ENCODE results near the gene LCN6. TPM values are rescaled to one million over a fixed set of nuclear protein-coding genes. Genes with fewer than 3 reads are reported as not detected.

LCN6 gene
- total and polyA plus RNA-seq, 9 of the 15 experiments (the other 6 are each of a cell fraction or from before 2014, with no cell fraction given) = 0.10 to 0.45 (median 0.37) TPM; not detected in 5

GRCh38 chr9:136742591-136743391 is 5.5 kb downstream of the LCN6 start, which contains the start of gene LCN10:
LCN10 (minus strand) TSS chr9:136742940; CDS start chr9:136742903, 37 bp downstream.
- 33% methylated on average over 23 of the region's 25 CpGs for WGBS (ENCODE audit: insufficient coverage, low coverage, missing lambda C conversion rate)
- FAIRE-seq = no peak
- no peak within 1 kb of the TSS for H3K4me3 ChIP-seq
- H3K9me3 ChIP-seq (replicated peaks; ENCODE audit: control insufficient read depth, insufficient read depth, low read depth, low read length) = no peaks in the 10 kb centered on the region
- intact Hi-C loops (cut with micrococcal nuclease) = no loop called here
- peaks cover 16 to 89% of the 10 kb centered on the region in 2 experiments for H3K4me1 ChIP-seq (replicated peaks in 1 of 2; ENCODE audit: control insufficient read depth in 2 of 2, insufficient read depth in 2 of 2, low read length in 2 of 2)
- H3K27ac ChIP-seq (ENCODE audit: extremely low read depth, low read depth, low read length) = no peak within 1 kb of the TSS
- no peaks in the 10 kb centered on the region for H4K20me1 ChIP-seq (replicated peaks; ENCODE audit: control insufficient read depth, insufficient read depth, low read length)
- ATAC-seq = peak; percentile 73
- no peak within 1 kb of the TSS; the same call in 1 of the 2 replicates for H2AFZ ChIP-seq (ENCODE audit: low read depth, low read length)
- CTCF ChIA-PET (ENCODE audit: low intra/inter-chr PET ratio) = no interaction called here
- in situ Hi-C loops (cut with MboI) = no loop called here
- H3K4me2 ChIP-seq (ENCODE audit: insufficient read depth, low read length) = no peak within 1 kb of the TSS
- peak within 1 kb of the TSS in 1 of 2 experiments; percentile 65; a peak in 2 of 4 replicates for H3K9ac ChIP-seq (ENCODE audit: insufficient read depth in 1 of 2, low read depth in 2 of 2, low read length in 2 of 2)
- DNase-seq (ENCODE audit: extremely low read depth in 1 of 4, low spot score in 3 of 4) = peak in 2 of 4 experiments; percentile 74 to 80
- no TSS peak for BruUV-seq (replicated peaks)
- no peaks in the 10 kb centered on the region for H3K79me2 ChIP-seq (ENCODE audit: control insufficient read depth, insufficient read depth, low read length)
- H3K9me1 ChIP-seq (ENCODE audit: control insufficient read depth, insufficient read depth, low read length) = no peaks in the 10 kb centered on the region
- peaks cover 0 to 5% of the 10 kb centered on the region in 2 experiments; a peak in 3 of 5 replicates for H3K27me3 ChIP-seq (ENCODE audit: control insufficient read depth in 2 of 2, insufficient read depth in 2 of 2, low read length in 2 of 2)
- no peaks in the 10 kb centered on the region for H3K36me3 ChIP-seq (ENCODE audit: control insufficient read depth, insufficient read depth, low read length)
- POLR2A ChIA-PET = interaction anchor here (0.6 to 1.9 kb wide), 3 partner anchors 12 to 16 kb away, joined by 3 to 13 read pairs (median 6); no protein-coding TSS in a partner anchor
- TF ChIP-seq TAF15 (IDR thresholded peaks at IDR 0.05; ENCODE audit: low read depth, low read length) (no peak), ZBTB7A (IDR thresholded peaks at IDR 0.05; ENCODE audit: borderline replicate concordance, control insufficient read depth, low read depth, low read length) (peak; percentile 66; the same call in 1 of the 2 replicates), MBD2 (IDR thresholded peaks at IDR 0.05; ENCODE audit: borderline replicate concordance, low read depth) (no peak), CBFA2T2 (conservative IDR thresholded peaks at IDR 0.05) (no peak), SP1 (CRISPR knock-in tag; IDR thresholded peaks at IDR 0.05) (no peak), RBM17 (IDR thresholded peaks at IDR 0.05; ENCODE audit: borderline replicate concordance, low read depth, low read length) (no peak), FOXP1 (CRISPR knock-in tag; IDR thresholded peaks at IDR 0.05) (no peak), PHF8 (IDR thresholded peaks at IDR 0.05; ENCODE audit: borderline replicate concordance, low read length) (no peak), ZNF263 (CRISPR knock-in tag; IDR thresholded peaks at IDR 0.05; ENCODE audit: borderline replicate concordance) (0 out of 2 replicates have a peak, but pooled peaks have one; percentile 16), ZBTB43 (CRISPR knock-in tag; IDR thresholded peaks at IDR 0.05) (no peak), CTCF (IDR thresholded peaks at IDR 0.05 in 2 of 3, conservative IDR thresholded peaks at IDR 0.05 in 1 of 3; ENCODE audit: insufficient read depth in 2 of 3, low read depth in 1 of 3, low read length in 3 of 3) (peak; percentile 31 to 54 (median 37); a peak in 4 of 6 replicates), CCAR2 (IDR thresholded peaks at IDR 0.05; ENCODE audit: low read depth, low read length) (no peak), FIP1L1 (IDR thresholded peaks at IDR 0.05; ENCODE audit: low read depth, low read length, poor library complexity, severe bottlenecking) (no peak), E2F6 (IDR thresholded peaks at IDR 0.05; ENCODE audit: borderline replicate concordance in 1 of 2, extremely low read depth in 1 of 2, insufficient read depth in 1 of 2, insufficient read length in 1 of 2, low read depth in 1 of 2, low read length in 1 of 2, poor library complexity in 1 of 2, severe bottlenecking in 1 of 2) (peak in 1 of 2 experiments; percentile 3), MEF2A (IDR thresholded peaks at IDR 0.05; ENCODE audit: control insufficient read depth, low read depth, low read length) (no peak), NEUROD1 (IDR thresholded peaks at IDR 0.05; ENCODE audit: borderline replicate concordance, low read depth, low read length, partially characterized antibody) (no peak)

All from K562 (cell line).